SW 1271 (cell line): ENCODE results near the gene SF3A2.

ENCODE experiments used
- DNase-seq, 2 experiments: peaks; one replicate each; lab custom pipeline; 2025; lab: John Stamatoyannopoulos, UW

The SF3A2 gene

DNA sequence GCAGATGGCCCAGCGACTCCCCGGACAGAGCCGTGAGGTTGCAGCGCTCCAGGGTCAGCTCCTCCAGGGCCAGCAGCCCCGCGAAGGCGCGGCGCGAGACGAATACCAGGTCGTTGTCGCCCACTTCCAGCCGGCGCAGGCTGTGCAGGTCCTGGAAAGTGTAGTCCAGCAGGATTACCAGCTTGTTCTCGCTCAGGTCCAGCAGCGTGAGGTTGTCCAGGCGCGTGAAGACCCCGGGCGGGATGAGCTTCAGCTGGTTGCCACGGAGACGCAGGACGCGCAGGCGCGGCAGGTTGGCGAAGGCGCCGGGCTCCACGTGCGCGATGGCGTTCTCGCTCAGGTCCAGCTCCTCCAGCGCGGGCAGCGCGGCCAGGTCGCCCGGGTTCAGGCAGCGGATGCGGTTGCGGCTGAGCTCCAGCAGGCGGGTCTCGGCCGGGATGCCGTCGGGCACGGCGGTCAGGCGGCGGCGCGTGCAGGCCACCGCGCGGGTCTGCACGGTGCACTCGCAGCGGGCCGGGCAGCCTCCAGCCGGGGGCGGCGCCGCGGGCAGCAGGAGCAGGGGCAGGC, 54.6 kb downstream of the SF3A2 start:
- DNase-seq, result no peak

DNA sequence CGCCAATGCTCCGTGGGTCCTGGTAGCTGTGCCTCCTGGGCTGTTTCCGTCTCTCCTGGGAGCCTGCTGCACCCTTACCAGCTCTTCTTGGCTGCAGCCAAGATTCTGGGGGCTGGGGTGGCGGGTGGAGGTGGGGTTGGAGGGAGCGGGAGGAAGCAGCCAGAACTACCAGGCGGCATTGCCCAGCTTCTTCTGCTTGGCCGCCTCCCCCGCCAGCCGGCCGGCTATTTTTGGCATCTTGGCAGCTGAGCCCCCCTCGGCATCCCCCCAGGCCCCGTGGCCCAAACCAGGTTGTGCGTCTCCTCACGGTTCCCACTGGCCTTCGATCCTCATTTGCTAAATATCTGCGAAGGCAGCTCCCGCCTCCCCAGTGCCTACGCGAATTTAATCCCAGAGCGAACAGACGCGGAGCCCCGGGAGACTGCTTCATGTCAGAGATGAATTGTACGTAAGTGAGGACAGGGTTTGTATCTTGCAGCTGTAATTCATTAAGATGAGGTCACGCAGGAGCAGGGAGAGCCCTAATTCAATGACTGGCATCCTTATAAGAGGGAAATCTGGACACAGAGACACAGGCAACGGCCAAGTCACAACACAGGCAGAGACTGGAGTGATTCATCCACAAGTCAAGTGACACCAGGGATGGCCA, 58.2 kb downstream of the SF3A2 start:
- DNase-seq, result no peak

DNA sequence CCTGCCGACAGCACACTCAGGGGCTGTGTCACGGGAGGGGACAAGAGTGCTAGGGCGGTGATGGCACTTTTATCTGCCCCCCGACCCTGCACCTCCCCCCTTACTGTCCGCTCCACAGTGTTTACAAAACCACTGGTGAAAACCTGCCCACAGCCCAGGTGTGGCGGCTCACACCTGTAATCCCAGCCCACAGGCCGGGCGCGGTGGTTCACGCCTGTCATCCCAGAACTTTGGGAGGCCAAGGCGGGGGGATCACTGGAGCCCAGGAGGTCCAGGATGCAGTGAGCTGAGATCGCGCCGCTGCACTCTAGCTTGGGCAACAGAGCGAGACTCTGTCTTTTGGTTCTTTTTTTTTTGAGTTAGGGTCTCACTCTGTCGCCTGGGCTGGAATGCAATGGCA, 59.5 kb downstream of the SF3A2 start:
- DNase-seq, result no peak
